ENCODE measurements around the gene SCGN.

Gene SCGN

GRCh38 chr6:25635886-25636317 is 16.1 kb upstream of the SCGN start:
- H4K20me1 ChIP-seq (ENCODE audit: insufficient read depth, low read length, poor library complexity, severe bottlenecking), result no peaks in the 10 kb centered on the region
- H3K36me3 ChIP-seq (ENCODE audit: insufficient read depth, low read length), result no peaks in the 10 kb centered on the region
- no peak overlapping the region for H3K4me3 ChIP-seq (ENCODE audit: low read length, poor library complexity, severe bottlenecking)
- no peaks in the 10 kb centered on the region for H3K79me2 ChIP-seq (ENCODE audit: insufficient read depth, low read length)
- H3K9me3 ChIP-seq (ENCODE audit: insufficient read depth, low read depth, low read length), result no peaks in the 10 kb centered on the region
- no peaks in the 10 kb centered on the region for H3F3A ChIP-seq (ENCODE audit: low read depth)
- no peaks in the 10 kb centered on the region for H3K9me2 ChIP-seq (replicated peaks; ENCODE audit: low read depth, low read length)
- H3K4me1 ChIP-seq (ENCODE audit: insufficient read depth, low read length, poor library complexity, severe bottlenecking), result no peaks in the 10 kb centered on the region
- no peak overlapping the region for H2AFZ ChIP-seq (ENCODE audit: low read length)
- TF ChIP-seq CTCF (conservative IDR thresholded peaks at IDR 0.05; ENCODE audit: low read length), result no peak
- TF ChIP-seq EZH2phosphoT487 (IDR thresholded peaks at IDR 0.05; ENCODE audit: borderline replicate concordance), result no peak
- no peak overlapping the region for H3K4me2 ChIP-seq (ENCODE audit: low read depth, low read length, poor library complexity, severe bottlenecking)
- H3K9ac ChIP-seq (ENCODE audit: low read depth, low read length, poor library complexity, severe bottlenecking), result no peak overlapping the region
- H3K27me3 ChIP-seq (ENCODE audit: insufficient read depth, low read length, poor library complexity, severe bottlenecking), result no peaks in the 10 kb centered on the region

- TF ChIP-seq CTCF (conservative IDR thresholded peaks at IDR 0.05; ENCODE audit: low read length) (no peak), EZH2phosphoT487 (IDR thresholded peaks at IDR 0.05; ENCODE audit: borderline replicate concordance) (no peak)
- no peaks in the 10 kb centered on the region for H3F3A ChIP-seq (ENCODE audit: low read depth)
- no peak overlapping the region for H3K4me2 ChIP-seq (ENCODE audit: low read depth, low read length, poor library complexity, severe bottlenecking)
- H3K9me3 ChIP-seq (ENCODE audit: insufficient read depth, low read depth, low read length), result no peaks in the 10 kb centered on the region
- no peak overlapping the region for H2AFZ ChIP-seq (ENCODE audit: low read length)
- no peak overlapping the region for H3K9ac ChIP-seq (ENCODE audit: low read depth, low read length, poor library complexity, severe bottlenecking)
- H3K9me2 ChIP-seq (replicated peaks; ENCODE audit: low read depth, low read length), result no peaks in the 10 kb centered on the region
- no peaks in the 10 kb centered on the region for H3K36me3 ChIP-seq (ENCODE audit: insufficient read depth, low read length)
- H3K4me1 ChIP-seq (ENCODE audit: insufficient read depth, low read length, poor library complexity, severe bottlenecking), result no peaks in the 10 kb centered on the region
- H3K27me3 ChIP-seq (ENCODE audit: insufficient read depth, low read length, poor library complexity, severe bottlenecking), result no peaks in the 10 kb centered on the region
- no peaks in the 10 kb centered on the region for H3K79me2 ChIP-seq (ENCODE audit: insufficient read depth, low read length)
- no peak overlapping the region for H3K4me3 ChIP-seq (ENCODE audit: low read length, poor library complexity, severe bottlenecking)
- H4K20me1 ChIP-seq (ENCODE audit: insufficient read depth, low read length, poor library complexity, severe bottlenecking), result no peaks in the 10 kb centered on the region
Measured at GRCh38 chr6:25637211-25637610, 14.8 kb upstream of the SCGN start.

- no peaks in the 10 kb centered on the region for H4K20me1 ChIP-seq (ENCODE audit: insufficient read depth, low read length, poor library complexity, severe bottlenecking)
- no peaks in the 10 kb centered on the region for H3F3A ChIP-seq (ENCODE audit: low read depth)
- no peak overlapping the region for H3K4me2 ChIP-seq (ENCODE audit: low read depth, low read length, poor library complexity, severe bottlenecking)
- no peaks in the 10 kb centered on the region for H3K36me3 ChIP-seq (ENCODE audit: insufficient read depth, low read length)
- no peak overlapping the region for H3K9ac ChIP-seq (ENCODE audit: low read depth, low read length, poor library complexity, severe bottlenecking)
- no peaks in the 10 kb centered on the region for H3K79me2 ChIP-seq (ENCODE audit: insufficient read depth, low read length)
- no peak overlapping the region for H3K4me3 ChIP-seq (ENCODE audit: low read length, poor library complexity, severe bottlenecking)
- no peaks in the 10 kb centered on the region for H3K27me3 ChIP-seq (ENCODE audit: insufficient read depth, low read length, poor library complexity, severe bottlenecking)
- H3K4me1 ChIP-seq (ENCODE audit: insufficient read depth, low read length, poor library complexity, severe bottlenecking), result no peaks in the 10 kb centered on the region
- no peaks in the 10 kb centered on the region for H3K9me3 ChIP-seq (ENCODE audit: insufficient read depth, low read depth, low read length)
- TF ChIP-seq CTCF (conservative IDR thresholded peaks at IDR 0.05; ENCODE audit: low read length) (peak; percentile 26; the same call in 1 of the 2 replicates), EZH2phosphoT487 (IDR thresholded peaks at IDR 0.05; ENCODE audit: borderline replicate concordance) (no peak)
- H2AFZ ChIP-seq (ENCODE audit: low read length), result no peak overlapping the region
- no peaks in the 10 kb centered on the region for H3K9me2 ChIP-seq (replicated peaks; ENCODE audit: low read depth, low read length)
Measured at GRCh38 chr6:25637960-25638434, 14.0 kb upstream of the SCGN start.

Data from Loucy (cell line).